GM19452 (cell line): ENCODE results near the gene GAMT.

Experiments
- ATAC-seq: cut with Tn5 transposase; IDR thresholded peaks from one replicate; pipeline ENCODE4 v1.9.1; 2021; ENCODE audit not compliant: unreplicated experiment

GAMT gene

DNA sequence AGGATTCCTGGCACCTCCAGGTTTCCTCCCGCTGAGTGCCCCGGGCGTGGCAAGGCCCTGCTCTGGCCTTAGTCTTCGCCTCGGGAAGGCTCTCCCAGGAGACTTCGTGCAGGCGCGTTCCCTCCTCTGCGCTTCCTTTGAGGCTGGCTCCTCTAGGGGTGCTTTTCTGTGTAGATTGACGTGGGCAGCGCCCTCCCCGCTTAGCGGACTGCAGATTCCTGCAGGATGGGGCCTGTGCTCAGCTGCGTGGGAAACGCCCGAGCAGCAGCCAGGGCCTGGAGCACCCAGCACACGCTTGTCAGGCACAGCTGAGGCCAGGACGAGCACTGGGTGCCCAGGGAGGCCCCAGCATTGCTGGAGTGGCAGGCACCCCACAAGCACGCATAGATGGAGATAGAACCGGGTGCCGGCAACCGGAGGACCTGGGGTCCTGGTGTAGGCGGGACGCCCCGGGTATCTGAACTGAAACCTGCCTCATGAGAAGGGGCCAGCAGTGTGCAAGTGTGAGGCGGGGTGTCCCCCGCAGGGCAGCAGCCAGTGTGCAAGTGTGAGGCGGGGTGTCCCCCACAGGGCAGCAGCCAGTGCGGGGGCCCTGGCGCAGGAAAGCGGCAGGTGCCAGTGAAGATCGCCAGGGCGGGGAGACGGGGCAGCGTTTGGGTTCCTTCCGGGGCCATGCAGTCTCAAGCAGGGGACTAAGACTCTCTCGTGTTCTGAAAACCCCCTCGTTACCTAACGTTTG, 14.2 kb downstream of the GAMT start:
- ATAC-seq: no peak

DNA sequence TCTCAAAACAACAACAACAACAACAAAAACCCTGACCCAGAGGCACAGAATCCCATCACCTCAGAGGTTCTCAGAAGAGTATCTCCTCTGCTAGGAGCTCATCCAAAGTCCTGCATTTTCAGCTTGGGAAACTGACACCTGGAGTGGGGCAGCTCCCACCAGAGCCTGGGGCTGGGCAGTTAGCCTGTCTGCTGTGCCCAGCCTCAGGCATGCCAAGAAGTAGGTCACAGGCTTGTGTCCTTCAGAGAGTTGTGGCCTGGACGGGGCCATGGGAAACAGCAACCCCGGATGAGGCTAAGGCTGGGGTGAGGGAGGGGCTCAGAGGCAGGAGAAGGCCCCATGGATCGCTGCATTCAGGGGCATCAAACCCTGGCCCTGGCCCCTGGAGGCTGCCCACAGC, 15.5 kb downstream of the GAMT start:
- ATAC-seq: no peak

- no peak for ATAC-seq
Measured at GRCh38 chr19:1384478-1385110, 16.7 kb downstream of the GAMT start.

DNA sequence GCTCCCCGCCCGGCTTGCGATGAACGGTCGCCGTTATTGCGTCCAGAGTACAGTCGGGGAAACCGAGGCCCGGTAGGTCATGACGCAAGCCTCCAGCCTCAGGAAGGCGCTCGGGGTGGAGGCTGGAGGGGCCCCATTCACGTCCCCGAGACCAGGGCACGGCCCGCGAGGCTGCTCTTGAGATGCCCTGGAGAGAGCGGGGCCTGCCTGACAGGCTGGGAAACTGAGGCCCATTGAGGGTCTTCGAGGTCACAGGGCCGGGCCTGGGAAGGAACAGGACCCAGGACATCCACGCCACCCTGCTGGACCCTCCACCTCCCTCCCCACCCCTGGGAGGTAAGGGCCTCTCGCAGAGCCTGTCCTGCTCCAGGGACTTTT, 17.3 kb downstream of the GAMT start:
- no peak for ATAC-seq

GRCh38 chr19:1383312-1384084, 17.8 kb downstream of the GAMT start, which contains the start of gene NDUFS7:
TSS of gene NDUFS7 (plus strand) at chr19:1383907. CDS start at chr19:1383927, 20 bp downstream.
- peak; percentile 72 for ATAC-seq

- no peak for ATAC-seq
Measured at GRCh38 chr19:1383017-1383311, 18.4 kb downstream of the GAMT start.

- no peak for ATAC-seq
Measured at GRCh38 chr19:1382250-1382649, 19.1 kb downstream of the GAMT start.

DNA sequence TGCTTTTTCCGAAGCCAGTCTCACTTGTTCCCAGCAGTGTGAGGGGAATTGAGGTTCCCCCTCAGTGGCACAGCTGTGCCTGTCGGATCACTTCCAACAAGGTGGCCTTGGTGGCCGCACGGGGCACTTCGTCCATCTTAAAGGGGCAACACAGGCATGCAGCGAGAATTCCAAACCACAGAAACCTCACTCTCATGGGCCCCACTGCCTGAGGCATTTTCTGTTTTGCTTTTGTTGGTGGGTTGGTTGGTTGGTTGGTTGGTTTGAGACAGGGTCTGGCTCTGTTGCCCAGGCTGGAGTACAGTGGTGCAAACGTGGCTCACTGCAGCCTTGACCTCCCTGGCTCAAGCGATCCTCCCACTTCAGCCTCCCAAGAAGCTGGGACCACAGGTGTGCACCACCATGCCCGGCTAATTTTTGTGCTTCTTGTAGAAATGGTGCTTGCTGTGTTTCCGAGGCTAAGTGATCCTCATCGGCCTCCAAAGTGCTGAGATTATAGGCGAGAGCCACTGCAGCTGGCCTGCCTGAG, 21.3 kb downstream of the GAMT start:
- ATAC-seq: no peak

- ATAC-seq: no peak
Measured at GRCh38 chr19:1379126-1379905, 22.0 kb downstream of the GAMT start.

- no peak for ATAC-seq
Measured at GRCh38 chr19:1377965-1378785, 23.2 kb downstream of the GAMT start.

DNA sequence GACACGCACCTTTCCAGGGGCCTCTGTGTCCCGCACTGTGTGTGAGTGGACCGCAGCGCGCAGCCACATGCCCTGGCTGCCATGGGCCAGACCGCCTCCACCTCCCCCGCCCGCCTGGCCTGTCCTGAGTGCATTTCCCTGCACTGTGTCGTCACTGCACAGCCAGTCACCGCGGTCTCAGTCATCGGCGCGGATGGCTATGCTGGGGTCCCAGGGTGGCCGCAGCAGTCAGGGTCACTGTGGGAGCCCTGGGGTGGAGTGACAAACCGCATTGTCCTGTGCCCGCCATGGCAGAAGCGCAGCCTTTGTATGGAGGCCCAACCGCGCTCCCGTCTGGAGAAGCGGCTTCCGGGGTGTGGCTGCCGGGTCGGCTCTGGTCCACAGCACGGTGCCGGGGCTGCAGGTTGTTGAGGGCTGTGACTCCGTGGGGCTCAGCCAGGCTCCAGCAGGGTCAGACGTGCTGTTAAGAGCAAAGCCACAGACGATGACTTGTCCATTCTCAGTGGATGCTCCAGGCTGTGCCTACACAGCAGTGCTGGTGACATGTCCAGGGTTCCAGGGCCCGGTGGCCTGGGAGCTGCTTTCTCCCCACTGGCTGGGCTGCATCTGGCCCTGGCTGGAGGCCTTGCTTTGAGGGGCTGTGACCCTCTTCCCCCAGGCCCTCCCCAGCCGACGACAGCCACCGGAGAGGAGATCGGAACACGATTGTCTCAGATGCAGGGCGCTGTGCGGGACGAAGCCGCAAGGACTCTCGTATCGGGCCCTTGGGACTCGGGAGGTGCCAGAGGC, 24.0 kb downstream of the GAMT start:
- ATAC-seq: no peak

- ATAC-seq: no peak
Measured at GRCh38 chr19:1376415-1376805, 24.9 kb downstream of the GAMT start.

DNA sequence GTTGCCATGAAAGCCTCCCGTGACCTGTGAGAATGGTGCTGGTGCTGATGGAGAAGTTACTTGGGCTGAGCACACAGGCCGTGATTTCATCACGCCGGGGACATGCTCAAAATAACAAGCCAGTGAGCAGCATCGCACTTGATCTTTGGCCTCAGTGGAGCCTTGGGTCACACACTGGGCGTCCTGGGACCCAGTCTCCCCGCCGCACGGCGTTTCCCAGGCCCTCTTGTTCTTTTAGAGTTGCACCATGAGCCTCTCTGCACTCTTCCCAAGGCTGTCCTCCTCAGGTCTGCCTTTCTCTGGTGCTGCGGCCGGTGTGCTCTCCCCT, 27.1 kb downstream of the GAMT start:
- ATAC-seq: no peak

- ATAC-seq: no peak
Measured at GRCh38 chr19:1373534-1374249, 27.6 kb downstream of the GAMT start.

GRCh38 chr19:1373042-1373533, 28.3 kb downstream of the GAMT start:
- no peak for ATAC-seq

DNA sequence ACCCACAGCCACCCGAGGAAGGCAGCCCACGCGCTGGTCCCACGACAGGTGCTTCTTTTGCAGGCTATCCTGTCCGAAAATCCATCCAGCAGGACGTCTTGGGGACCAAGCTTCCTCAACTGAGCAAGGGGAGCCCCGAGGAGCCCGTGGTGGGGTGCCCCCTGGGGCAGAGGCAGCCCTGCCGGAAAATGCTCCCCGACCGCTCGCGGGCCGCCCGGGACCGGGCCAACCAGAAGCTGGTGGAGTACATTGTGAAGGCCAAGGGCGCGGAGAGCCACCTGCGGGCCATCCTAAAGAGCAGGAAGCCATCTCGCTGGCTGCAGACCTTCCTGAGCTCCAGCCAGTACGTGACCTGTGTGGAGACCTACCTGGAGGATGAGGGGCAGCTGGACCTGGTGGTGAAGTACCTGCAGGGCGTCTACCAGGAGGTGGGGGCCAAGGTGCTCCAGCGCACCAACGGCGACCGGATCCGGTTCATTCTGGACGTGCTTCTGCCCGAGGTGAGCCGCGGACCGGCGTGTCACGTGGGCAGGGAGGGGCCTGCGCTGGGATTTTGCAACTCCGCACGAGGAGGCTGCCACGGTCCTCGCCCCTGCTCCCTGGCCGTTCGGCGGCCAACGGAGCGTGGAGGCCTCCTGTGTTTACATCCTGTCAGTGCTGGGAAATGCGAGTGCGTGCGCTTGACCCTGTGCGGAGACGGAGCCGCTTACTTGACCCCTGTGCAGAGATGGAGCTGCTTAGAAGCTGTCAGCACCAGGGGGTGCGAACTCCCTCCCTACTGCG, 30.6 kb downstream of the GAMT start:
- ATAC-seq: no peak

DNA sequence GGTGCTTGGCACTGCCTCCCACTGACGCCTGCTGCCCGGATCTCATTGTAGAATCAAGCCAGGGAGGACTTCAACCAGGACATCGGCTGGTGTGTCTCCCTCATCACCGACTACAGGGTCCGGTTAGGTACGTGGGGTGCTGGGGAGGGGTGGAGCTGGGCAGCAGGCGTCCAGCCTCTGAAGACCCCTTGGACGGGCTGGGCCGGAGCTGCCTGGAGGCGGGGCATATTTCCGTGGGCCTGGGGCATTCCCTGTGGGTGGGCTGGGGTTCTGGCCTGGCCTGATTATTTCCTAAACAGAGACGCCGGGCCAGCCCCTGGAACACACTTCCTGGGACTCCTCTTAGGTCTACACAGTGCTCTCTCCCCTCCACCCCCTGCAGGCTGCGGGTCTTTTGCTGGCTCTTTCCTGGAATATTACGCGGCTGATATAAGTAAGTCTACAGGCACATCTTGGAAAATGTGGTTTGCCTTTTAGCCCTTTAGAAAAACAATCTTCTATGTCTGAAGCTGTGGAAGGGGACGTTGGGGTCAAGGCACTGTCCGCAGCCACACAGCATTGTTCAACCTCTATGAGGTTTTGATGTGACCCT, 32.0 kb downstream of the GAMT start:
- ATAC-seq: no peak
